T-helper 1 cell treated with Interleukin-12 subunit alpha and Interleukin-12 subunit beta and Interleukin-4 antibody, amounts not matched to agents 30 μg/mL and 1 μg/mL, for 36 hours (primary cell): ENCODE results near the gene COL12A1.

Experiments used
- H3K27ac Mint-ChIP-seq: one replicate; pipeline ENCODE4 v1.8.0; 2021; ENCODE audit warnings: mild to moderate bottlenecking, mixed read lengths
- H3K27me3 Mint-ChIP-seq: one replicate; pipeline ENCODE4 v1.8.0; 2021; ENCODE audit warnings: low read depth, mixed read lengths
- H3K36me3 Mint-ChIP-seq: one replicate; pipeline ENCODE4 v1.8.0; 2021; ENCODE audit warnings: low read depth, mixed read lengths
- H3K4me1 Mint-ChIP-seq: one replicate; pipeline ENCODE4 v1.8.0; 2021; ENCODE audit warnings: low read depth, mixed read lengths
- H3K4me3 Mint-ChIP-seq: one replicate; pipeline ENCODE4 v1.8.0; 2021; ENCODE audit warnings: mild to moderate bottlenecking, moderate library complexity, mixed read lengths
- H3K9me3 Mint-ChIP-seq: one replicate; pipeline ENCODE4 v1.8.0; 2021; ENCODE audit warnings: mixed read lengths

Gene COL12A1

DNA sequence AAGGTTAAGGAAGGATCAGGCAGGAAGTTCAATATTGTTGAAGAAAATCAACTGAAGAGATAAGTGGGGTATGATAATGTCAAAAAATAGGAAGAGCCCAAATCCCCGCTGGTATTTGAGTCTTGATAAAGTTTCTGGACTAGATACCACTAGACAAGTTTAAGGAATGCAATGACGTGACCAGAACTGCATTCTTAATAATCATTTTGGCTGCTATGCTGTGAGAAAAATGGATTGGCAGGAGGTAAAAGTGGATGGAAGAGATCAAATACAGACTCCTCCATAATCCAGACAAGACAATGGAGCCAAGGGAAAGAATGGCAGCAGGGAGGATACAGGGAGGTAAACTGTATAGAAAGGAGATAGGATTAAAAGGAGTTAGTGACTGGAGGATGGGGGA, 128.2 kb downstream of the COL12A1 start:
- Mint-ChIP-seq H3K9me3 (no peaks in the 10 kb centered on the region), H3K36me3 (no peaks in the 10 kb centered on the region), H3K4me1 (no peaks in the 10 kb centered on the region), H3K4me3 (no peak overlapping the region), H3K27ac (no peak overlapping the region), H3K27me3 (no peaks in the 10 kb centered on the region)

GRCh38 chr6:75076009-75076408, 129.8 kb downstream of the COL12A1 start:
- Mint-ChIP-seq H3K27me3 (no peaks in the 10 kb centered on the region), H3K9me3 (no peaks in the 10 kb centered on the region), H3K4me3 (no peak overlapping the region), H3K4me1 (no peaks in the 10 kb centered on the region), H3K36me3 (no peaks in the 10 kb centered on the region), H3K27ac (no peak overlapping the region)

DNA sequence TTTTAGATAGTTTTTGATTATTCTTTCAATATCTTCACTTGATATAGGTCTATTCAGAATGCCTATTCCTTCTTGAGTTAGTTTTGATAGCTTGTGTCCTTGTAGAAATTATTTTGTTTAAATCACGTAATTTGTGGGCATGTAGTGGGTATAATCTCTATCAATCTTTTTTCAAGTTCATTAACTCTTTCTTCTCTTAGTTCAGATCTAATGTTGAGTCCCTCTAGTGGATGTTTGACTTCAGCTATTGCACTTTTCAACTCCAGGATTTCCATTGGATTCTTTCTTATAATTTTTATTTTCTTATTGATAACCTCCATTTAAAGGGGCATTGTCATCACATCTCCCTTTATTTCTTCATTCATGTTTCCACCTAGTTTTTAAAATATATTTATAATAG, 135.6 kb downstream of the COL12A1 start:
- H3K4me1 Mint-ChIP-seq = no peaks in the 10 kb centered on the region
- no peaks in the 10 kb centered on the region for H3K27me3 Mint-ChIP-seq
- no peaks in the 10 kb centered on the region for H3K36me3 Mint-ChIP-seq
- H3K4me3 Mint-ChIP-seq = no peak overlapping the region
- H3K9me3 Mint-ChIP-seq = no peaks in the 10 kb centered on the region
- H3K27ac Mint-ChIP-seq = no peak overlapping the region

- H3K4me3 Mint-ChIP-seq = no peak overlapping the region
- H3K9me3 Mint-ChIP-seq = no peaks in the 10 kb centered on the region
- no peaks in the 10 kb centered on the region for H3K27me3 Mint-ChIP-seq
- H3K4me1 Mint-ChIP-seq = no peaks in the 10 kb centered on the region
- no peak overlapping the region for H3K27ac Mint-ChIP-seq
- H3K36me3 Mint-ChIP-seq = no peaks in the 10 kb centered on the region
Measured at GRCh38 chr6:75065523-75065922, 140.3 kb downstream of the COL12A1 start.

DNA sequence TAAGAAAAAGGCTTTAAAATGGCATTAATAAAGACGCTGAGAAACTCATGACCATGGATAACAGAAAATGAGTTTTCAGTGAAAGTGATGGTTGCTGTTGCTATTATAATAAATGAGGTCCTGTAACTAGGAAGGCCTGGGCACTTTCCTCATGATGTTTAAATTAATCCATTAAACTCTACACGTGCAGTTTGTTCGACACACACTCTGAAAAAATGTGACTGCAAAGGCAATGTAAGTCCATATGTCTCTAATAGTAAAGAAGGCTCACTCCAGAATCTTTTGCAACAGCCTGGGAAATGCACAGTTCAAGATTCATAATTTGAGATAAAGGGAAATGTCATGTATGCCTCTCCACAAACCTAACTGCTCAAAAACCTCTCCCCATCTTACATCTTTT, 153.4 kb downstream of the COL12A1 start:
- no peaks in the 10 kb centered on the region for H3K27me3 Mint-ChIP-seq
- H3K9me3 Mint-ChIP-seq = no peaks in the 10 kb centered on the region
- no peaks in the 10 kb centered on the region for H3K36me3 Mint-ChIP-seq
- no peak overlapping the region for H3K27ac Mint-ChIP-seq
- H3K4me3 Mint-ChIP-seq = no peak overlapping the region
- H3K4me1 Mint-ChIP-seq = no peaks in the 10 kb centered on the region

DNA sequence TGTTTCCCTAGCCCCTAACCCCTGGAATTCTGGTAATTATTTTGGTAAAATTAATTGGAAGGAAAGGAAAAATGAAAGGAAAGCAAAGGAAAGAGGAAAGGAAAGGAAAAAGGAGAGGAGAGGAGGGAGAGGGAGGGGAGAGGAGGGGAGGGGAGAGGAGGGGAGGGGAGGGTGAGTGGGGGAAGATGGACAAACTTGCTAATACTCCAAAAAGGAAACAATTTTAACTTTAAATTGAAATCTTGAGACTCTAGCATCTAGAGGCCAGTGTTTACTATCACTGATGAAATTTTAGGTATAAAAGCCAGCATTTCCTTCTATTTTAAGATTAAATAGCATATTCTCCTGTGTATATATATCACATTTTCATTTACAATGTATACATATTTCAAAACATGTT, 156.5 kb downstream of the COL12A1 start:
- H3K36me3 Mint-ChIP-seq = no peaks in the 10 kb centered on the region
- H3K4me3 Mint-ChIP-seq = no peak overlapping the region
- no peak overlapping the region for H3K27ac Mint-ChIP-seq
- H3K4me1 Mint-ChIP-seq = no peaks in the 10 kb centered on the region
- no peaks in the 10 kb centered on the region for H3K9me3 Mint-ChIP-seq
- no peaks in the 10 kb centered on the region for H3K27me3 Mint-ChIP-seq

DNA sequence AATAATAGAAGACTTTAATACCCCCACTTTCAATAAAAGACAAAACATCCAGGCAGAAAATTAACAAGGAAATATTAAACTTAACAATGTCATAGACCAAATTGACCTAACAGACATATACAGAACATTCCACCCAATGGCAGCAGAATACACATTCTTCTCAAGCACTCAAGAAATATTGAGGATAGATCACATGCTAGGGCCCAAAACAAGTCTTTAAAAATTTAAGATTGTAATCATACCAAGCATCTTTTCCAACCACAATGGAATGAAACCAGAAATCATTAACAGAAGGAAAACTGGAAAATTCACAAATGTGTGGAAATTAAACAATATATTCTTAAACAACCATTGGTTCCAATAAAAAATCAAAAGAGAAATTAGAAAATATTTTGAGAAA, 161.0 kb downstream of the COL12A1 start:
- Mint-ChIP-seq H3K4me1 (no peaks in the 10 kb centered on the region), H3K9me3 (peaks cover 6% of the 10 kb centered on the region), H3K27ac (no peak overlapping the region), H3K4me3 (no peak overlapping the region), H3K27me3 (no peaks in the 10 kb centered on the region), H3K36me3 (no peaks in the 10 kb centered on the region)

- Mint-ChIP-seq H3K4me3 (no peak overlapping the region), H3K4me1 (no peaks in the 10 kb centered on the region), H3K36me3 (no peaks in the 10 kb centered on the region), H3K27ac (no peak overlapping the region), H3K27me3 (no peaks in the 10 kb centered on the region), H3K9me3 (peaks cover 6% of the 10 kb centered on the region)
Measured at GRCh38 chr6:75041381-75041780, 164.5 kb downstream of the COL12A1 start.
